ENCODE results near the gene RNF167. TPM values are rescaled to one million over a fixed set of nuclear protein-coding genes. Genes with fewer than 3 reads are reported as not detected.

RNF167 gene
- total RNA-seq, 1 experiment from 2014 or later, result 100.0 TPM

- no peaks in the 10 kb centered on the region for H3K9me3 Mint-ChIP-seq (ENCODE audit: unreplicated experiment)
- no peak for TF ChIP-seq CTCF (IDR thresholded peaks at IDR 0.05; ENCODE audit: unreplicated experiment)
- peaks cover 36% of the 10 kb centered on the region for H3K36me3 Mint-ChIP-seq (ENCODE audit: insufficient read depth, unreplicated experiment)
- no TSS peak for BruUV-seq (replicated peaks)
- CTCF ChIA-PET, result interaction anchor here (0.7 kb wide), 1 partner anchor 425 kb away, joined by 3 read pairs; no protein-coding TSS in a partner anchor
- no peak overlapping the region for H3K27ac Mint-ChIP-seq (ENCODE audit: low read depth, unreplicated experiment)
- H3K27me3 Mint-ChIP-seq (ENCODE audit: insufficient read depth, unreplicated experiment), result no peaks in the 10 kb centered on the region
- intact Hi-C loops (cut with micrococcal nuclease), result no loop called here
- no peak overlapping the region for H3K4me3 Mint-ChIP-seq (ENCODE audit: unreplicated experiment)
- peaks cover 11% of the 10 kb centered on the region for H3K4me1 Mint-ChIP-seq (ENCODE audit: insufficient read depth, unreplicated experiment)
- no peak for DNase-seq (ENCODE audit: unreplicated experiment)
- POLR2A ChIA-PET, result interaction anchor here (1.2 kb wide), 1 partner anchor 24 kb away, joined by 3 read pairs; no protein-coding TSS in a partner anchor
Observed at GRCh38 chr17:4932756-4933155, 7.3 kb upstream of the RNF167 start.

- no peak for TF ChIP-seq CTCF (IDR thresholded peaks at IDR 0.05; ENCODE audit: unreplicated experiment)
- intact Hi-C loops (cut with micrococcal nuclease), result loop anchor here (1.0 kb wide), 1 partner anchor 24 kb away; no protein-coding TSS in a partner anchor
- Mint-ChIP-seq H3K4me1 (ENCODE audit: insufficient read depth, unreplicated experiment) (peaks cover 16% of the 10 kb centered on the region), H3K4me3 (ENCODE audit: unreplicated experiment) (peak overlapping the region; percentile 19), H3K27ac (ENCODE audit: low read depth, unreplicated experiment) (no peak overlapping the region), H3K9me3 (ENCODE audit: unreplicated experiment) (no peaks in the 10 kb centered on the region), H3K27me3 (ENCODE audit: insufficient read depth, unreplicated experiment) (no peaks in the 10 kb centered on the region), H3K36me3 (ENCODE audit: insufficient read depth, unreplicated experiment) (peaks cover 41% of the 10 kb centered on the region)
- ChIA-PET POLR2A (interaction anchor here (0.8 to 2.6 kb wide), 7 partner anchors 10 to 146 kb away, joined by 3 to 11 read pairs (median 5); no protein-coding TSS in a partner anchor), CTCF (interaction anchor here (0.6 to 1.6 kb wide), 3 partner anchors 8 to 88 kb away, joined by 3 to 8 read pairs (median 4); no protein-coding TSS in a partner anchor)
- no TSS peak for BruUV-seq (replicated peaks)
- no peak for DNase-seq (ENCODE audit: unreplicated experiment)
Observed at GRCh38 chr17:4933646-4934045, 6.4 kb upstream of the RNF167 start.

GRCh38 chr17:4934173-4934979, 5.7 kb upstream of the RNF167 start:
- Mint-ChIP-seq H3K4me1 (ENCODE audit: insufficient read depth, unreplicated experiment) (peaks cover 16% of the 10 kb centered on the region), H3K9me3 (ENCODE audit: unreplicated experiment) (no peaks in the 10 kb centered on the region), H3K27ac (ENCODE audit: low read depth, unreplicated experiment) (no peak overlapping the region), H3K27me3 (ENCODE audit: insufficient read depth, unreplicated experiment) (no peaks in the 10 kb centered on the region), H3K36me3 (ENCODE audit: insufficient read depth, unreplicated experiment) (peaks cover 38% of the 10 kb centered on the region), H3K4me3 (ENCODE audit: unreplicated experiment) (peak overlapping the region; percentile 19)
- peak; percentile 42 for DNase-seq (ENCODE audit: unreplicated experiment)
- peak; percentile 31 for TF ChIP-seq CTCF (IDR thresholded peaks at IDR 0.05; ENCODE audit: unreplicated experiment)
- intact Hi-C loops (cut with micrococcal nuclease), result loop anchor here (1.0 kb wide), 1 partner anchor 25 kb away; no protein-coding TSS in a partner anchor
- CTCF ChIA-PET, result interaction anchor here (0.6 to 1.6 kb wide), 8 partner anchors 9 to 488 kb away, joined by 3 to 8 read pairs (median 3); no protein-coding TSS in a partner anchor
- no TSS peak for BruUV-seq (replicated peaks)
- POLR2A ChIA-PET, result interaction anchor here (0.6 to 2.6 kb wide), 10 partner anchors 11 to 188 kb away, joined by 3 to 11 read pairs (median 4); no protein-coding TSS in a partner anchor

GRCh38 chr17:4935650-4936049, 4.4 kb upstream of the RNF167 start:
- H3K27me3 Mint-ChIP-seq (ENCODE audit: insufficient read depth, unreplicated experiment), result no peaks in the 10 kb centered on the region
- ChIA-PET POLR2A (interaction anchor here (0.5 to 2.6 kb wide), 5 partner anchors 16 to 148 kb away, joined by 3 to 10 read pairs (median 5); partner anchors contain the start of gene SPAG7), CTCF (interaction anchor here (0.6 to 2.3 kb wide), 2 partner anchors 27 to 133 kb away, joined by 3 to 5 read pairs; no protein-coding TSS in a partner anchor)
- H3K36me3 Mint-ChIP-seq (ENCODE audit: insufficient read depth, unreplicated experiment), result peaks cover 44% of the 10 kb centered on the region
- H3K4me1 Mint-ChIP-seq (ENCODE audit: insufficient read depth, unreplicated experiment), result peaks cover 16% of the 10 kb centered on the region
- no peak overlapping the region for H3K4me3 Mint-ChIP-seq (ENCODE audit: unreplicated experiment)
- no TSS peak for BruUV-seq (replicated peaks)
- no peak overlapping the region for H3K27ac Mint-ChIP-seq (ENCODE audit: low read depth, unreplicated experiment)
- H3K9me3 Mint-ChIP-seq (ENCODE audit: unreplicated experiment), result no peaks in the 10 kb centered on the region
- intact Hi-C loops (cut with micrococcal nuclease), result no loop called here
- TF ChIP-seq CTCF (IDR thresholded peaks at IDR 0.05; ENCODE audit: unreplicated experiment), result no peak
- no peak for DNase-seq (ENCODE audit: unreplicated experiment)
